ENCODE results near the gene CFAP251.

CFAP251 gene

GRCh38 chr12:122005252-122005776 lies 86.9 kb downstream of the CFAP251 start:
- no peak for DNase-seq (ENCODE audit: low read depth in 2 of 2)

- DNase-seq (ENCODE audit: low read depth in 2 of 2), result no peak
These were observed 88.0 kb downstream of the CFAP251 start for GRCh38 chr12:122006186-122006926.

- no peak for DNase-seq (ENCODE audit: low read depth in 2 of 2)
These were observed 91.3 kb downstream of the CFAP251 start for GRCh38 chr12:122009741-122010140.

GRCh38 chr12:122012184-122012583 lies 93.8 kb downstream of the CFAP251 start:
- DNase-seq (ENCODE audit: low read depth in 2 of 2), result no peak

GRCh38 chr12:122013136-122013535 lies 94.7 kb downstream of the CFAP251 start:
- no peak for DNase-seq (ENCODE audit: low read depth in 2 of 2)

- no peak for DNase-seq (ENCODE audit: low read depth in 2 of 2)
These were observed 95.6 kb downstream of the CFAP251 start for GRCh38 chr12:122013791-122014590.

- no peak for DNase-seq (ENCODE audit: low read depth in 2 of 2)
These were observed 96.4 kb downstream of the CFAP251 start for GRCh38 chr12:122014781-122015180.

- DNase-seq (ENCODE audit: low read depth in 2 of 2), result no peak
These were observed 100.1 kb downstream of the CFAP251 start for GRCh38 chr12:122018457-122018856.

GRCh38 chr12:122018937-122019336 lies 100.5 kb downstream of the CFAP251 start:
- DNase-seq (ENCODE audit: low read depth in 2 of 2), result no peak

- no peak for DNase-seq (ENCODE audit: low read depth in 2 of 2)
These were observed 102.4 kb downstream of the CFAP251 start for GRCh38 chr12:122020795-122021192.

- no peak for DNase-seq (ENCODE audit: low read depth in 2 of 2)
These were observed 102.9 kb downstream of the CFAP251 start for GRCh38 chr12:122021193-122021821.

GRCh38 chr12:122021822-122022392 lies 103.5 kb downstream of the CFAP251 start, which contains the start of gene BCL7A:
TSS of gene BCL7A (plus strand) at chr12:122021884. CDS start at chr12:122022092, 208 bp downstream.
- DNase-seq (ENCODE audit: low read depth in 2 of 2), result peak; percentile 8 to 45

- DNase-seq (ENCODE audit: low read depth in 2 of 2), result no peak
These were observed 104.3 kb downstream of the CFAP251 start for GRCh38 chr12:122022393-122023338.

- DNase-seq (ENCODE audit: low read depth in 2 of 2), result no peak
These were observed 105.1 kb downstream of the CFAP251 start for GRCh38 chr12:122023339-122024131.

GRCh38 chr12:122024132-122024785 lies 105.9 kb downstream of the CFAP251 start:
- no peak for DNase-seq (ENCODE audit: low read depth in 2 of 2)

GRCh38 chr12:122026706-122027333 lies 108.4 kb downstream of the CFAP251 start:
- DNase-seq (ENCODE audit: low read depth in 2 of 2), result no peak

- no peak for DNase-seq (ENCODE audit: low read depth in 2 of 2)
These were observed 109.9 kb downstream of the CFAP251 start for GRCh38 chr12:122028165-122028904.

GRCh38 chr12:122028905-122029560 lies 110.6 kb downstream of the CFAP251 start:
- no peak for DNase-seq (ENCODE audit: low read depth in 2 of 2)

Measured in stimulated activated CD4-positive, alpha-beta T cell treated with anti-CD3 and anti-CD28 coated beads, Interleukin-1b, Interleukin-23, amount 100 ng/mL, for 1 hour (primary cell).